Parathyroid adenoma (tissue), 2 donors: ENCODE measurements around the gene PCDH9.

Source experiments
- H2AFZ ChIP-seq: fragments of 300-600 bp; sonication (generic); one replicate; pipeline ENCODE4 v1.7.0; 2017; ENCODE audit warnings: antibody characterized with exemption, mild to moderate bottlenecking
- H3K27ac ChIP-seq: fragments of 300-600 bp; sonication (generic); one replicate; pipeline ENCODE4 v1.7.0; 2017
- H3K27me3 ChIP-seq: fragments of 300-600 bp; sonication (generic); one replicate; pipeline ENCODE4 v1.7.0; 2017; ENCODE audit warnings: low read length; ENCODE audit not compliant: control insufficient read depth, insufficient read depth
- H3K36me3 ChIP-seq: fragments of 300-600 bp; sonication (generic); one replicate; pipeline ENCODE4 v1.7.0; 2017; ENCODE audit warnings: low read length; ENCODE audit not compliant: control insufficient read depth, insufficient read depth
- H3K4me1 ChIP-seq: fragments of 300-600 bp; sonication (generic); one replicate; pipeline ENCODE4 v1.7.0; 2017; ENCODE audit warnings: control low read depth
- H3K4me2 ChIP-seq: fragments of 300-600 bp; sonication (generic); one replicate; pipeline ENCODE4 v1.7.0; 2017; ENCODE audit warnings: low read length
- H3K4me3 ChIP-seq: fragments of 300-600 bp; sonication (generic); one replicate; pipeline ENCODE4 v1.7.0; 2017; ENCODE audit warnings: low read depth, low read length
- H3K79me2 ChIP-seq: fragments of 300-600 bp; sonication (generic); one replicate; pipeline ENCODE4 v1.7.0; 2017; ENCODE audit warnings: control low read depth
- H3K9ac ChIP-seq: fragments of 300-600 bp; sonication (generic); one replicate; pipeline ENCODE4 v1.7.0; 2017; ENCODE audit warnings: mild to moderate bottlenecking
- H3K9me3 ChIP-seq: fragments of 300-600 bp; sonication (generic); one replicate; pipeline ENCODE4 v1.7.0; 2017; ENCODE audit warnings: low read length; ENCODE audit not compliant: control insufficient read depth
- CTCF ChIP-seq: fragments of 300-600 bp; sonication (generic); IDR thresholded peaks from one replicate; pipeline ENCODE4 v1.7.0; 2017; ENCODE audit warnings: antibody characterized with exemption, mild to moderate bottlenecking
- donor health status: primary hyperparathyroidism.

The PCDH9 gene

DNA sequence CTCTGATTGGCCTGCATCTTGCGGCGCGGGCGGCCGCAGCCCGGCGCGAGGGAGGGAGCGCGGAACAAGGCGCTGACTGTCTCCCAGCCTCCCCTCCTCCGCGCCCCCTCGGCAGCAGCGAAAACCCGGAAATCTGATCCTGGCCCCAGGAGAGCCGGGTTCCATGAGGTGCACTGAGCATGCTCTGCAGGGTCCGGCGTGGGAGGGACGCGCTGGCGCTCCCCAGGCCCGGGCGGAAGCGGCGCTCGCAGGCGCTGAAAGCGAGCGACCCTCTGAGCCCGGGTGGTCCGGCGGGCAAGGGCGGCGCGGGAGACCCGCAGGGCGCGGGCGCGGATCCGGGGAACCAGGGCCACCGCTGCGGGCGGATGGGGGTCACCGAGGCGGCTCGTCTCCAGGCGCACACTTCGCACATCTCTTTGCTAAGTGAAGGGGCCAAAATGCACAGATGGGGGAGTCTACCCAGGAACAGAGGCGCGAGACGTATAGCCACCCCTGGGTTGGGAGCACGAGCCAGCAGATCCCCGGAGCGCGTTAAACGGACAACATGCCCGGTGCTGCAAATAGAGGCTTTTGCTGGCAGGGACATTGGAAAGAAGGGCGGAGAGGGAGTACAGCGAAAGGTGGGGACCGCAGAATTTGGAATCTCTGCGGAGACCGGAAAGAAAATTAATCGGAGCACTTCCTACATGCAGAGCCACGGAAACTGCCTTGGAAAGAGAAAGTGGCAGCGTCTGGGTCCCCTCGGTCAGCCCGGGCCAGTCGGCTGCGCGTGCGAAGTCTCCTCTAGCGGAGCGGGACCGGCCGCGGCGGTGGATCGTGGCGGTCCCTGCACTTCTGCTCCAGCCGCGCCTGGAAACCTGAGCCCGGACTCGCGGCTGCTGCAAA is 510 bp upstream of the PCDH9 start:
- Histone ChIP-seq H3K79me2 (no peaks in the 10 kb centered on the region), H3K27ac (peak overlapping the region; percentile 49), H3K9ac (no peak overlapping the region), H2AFZ (peak overlapping the region; percentile 84), H3K4me2 (peak overlapping the region; percentile 83), H3K27me3 (no peaks in the 10 kb centered on the region), H3K36me3 (no peaks in the 10 kb centered on the region), H3K4me3 (peak overlapping the region; percentile 77), H3K4me1 (no peaks in the 10 kb centered on the region), H3K9me3 (no peaks in the 10 kb centered on the region)
- no peak for TF ChIP-seq CTCF

- Histone ChIP-seq H3K27ac (no peak overlapping the region), H3K4me3 (no peak overlapping the region), H3K9ac (no peak overlapping the region), H3K4me1 (no peaks in the 10 kb centered on the region), H3K9me3 (no peaks in the 10 kb centered on the region), H3K36me3 (no peaks in the 10 kb centered on the region), H2AFZ (no peak overlapping the region), H3K79me2 (no peaks in the 10 kb centered on the region), H3K27me3 (no peaks in the 10 kb centered on the region), H3K4me2 (no peak overlapping the region)
- TF ChIP-seq CTCF, result no peak
These were observed 1.2 kb downstream of the PCDH9 start for GRCh38 chr13:67228916-67229315.

GRCh38 chr13:67228031-67228430 is 2.1 kb downstream of the PCDH9 start:
- no peak overlapping the region for H3K27ac ChIP-seq
- H3K36me3 ChIP-seq, result no peaks in the 10 kb centered on the region
- no peaks in the 10 kb centered on the region for H3K79me2 ChIP-seq
- TF ChIP-seq CTCF, result no peak
- H2AFZ ChIP-seq, result no peak overlapping the region
- H3K4me3 ChIP-seq, result no peak overlapping the region
- H3K4me2 ChIP-seq, result no peak overlapping the region
- no peaks in the 10 kb centered on the region for H3K9me3 ChIP-seq
- H3K4me1 ChIP-seq, result no peaks in the 10 kb centered on the region
- H3K9ac ChIP-seq, result no peak overlapping the region
- H3K27me3 ChIP-seq, result no peaks in the 10 kb centered on the region

DNA sequence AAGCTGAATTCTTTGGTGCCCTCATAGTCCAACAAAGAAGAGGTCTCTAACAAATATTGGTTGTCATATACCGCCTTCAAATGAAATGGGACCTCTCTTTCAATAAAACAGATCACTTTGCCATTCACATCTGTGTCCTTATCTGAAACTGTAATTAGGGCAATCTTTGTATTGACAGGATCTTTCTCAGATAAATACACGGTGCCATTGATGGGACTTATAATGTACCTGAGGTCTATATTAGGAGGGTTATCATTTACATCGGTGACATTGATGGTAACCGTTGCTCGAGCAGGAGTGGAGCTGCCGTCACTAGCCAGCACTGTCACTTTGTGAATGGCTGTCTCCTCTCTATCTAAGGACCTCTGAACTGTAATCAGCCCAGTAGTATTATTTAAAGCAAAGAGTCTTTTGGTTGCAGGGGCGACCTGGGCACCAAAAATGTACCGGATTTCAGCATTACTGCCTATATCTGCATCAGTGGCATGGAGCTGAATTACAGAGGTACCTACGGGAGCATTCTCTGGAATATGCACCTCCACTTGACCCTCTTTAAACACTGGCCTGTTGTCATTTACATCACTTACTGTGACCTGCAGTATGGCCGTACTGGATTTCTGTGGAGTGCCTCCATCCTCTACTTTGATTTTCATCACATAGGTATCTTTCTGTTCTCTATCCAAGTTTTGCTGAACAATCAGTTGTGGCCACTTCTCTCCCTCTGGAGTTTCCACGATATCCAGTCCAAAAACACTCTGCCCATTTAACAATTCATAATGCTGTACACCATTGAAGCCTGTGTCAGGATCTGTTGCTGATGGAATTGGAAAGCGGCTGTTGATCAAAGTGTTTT is 2.8 kb downstream of the PCDH9 start:
- H3K4me2 ChIP-seq, result no peak overlapping the region
- H3K4me3 ChIP-seq, result no peak overlapping the region
- H3K79me2 ChIP-seq, result no peaks in the 10 kb centered on the region
- no peaks in the 10 kb centered on the region for H3K9me3 ChIP-seq
- no peak for TF ChIP-seq CTCF
- no peaks in the 10 kb centered on the region for H3K4me1 ChIP-seq
- H2AFZ ChIP-seq, result no peak overlapping the region
- no peak overlapping the region for H3K9ac ChIP-seq
- no peak overlapping the region for H3K27ac ChIP-seq
- H3K27me3 ChIP-seq, result no peaks in the 10 kb centered on the region
- no peaks in the 10 kb centered on the region for H3K36me3 ChIP-seq
